ENCODE measurements around the gene UBE2G1. TPM values are rescaled to one million over a fixed set of nuclear protein-coding genes. Genes with fewer than 3 reads are reported as not detected.

The UBE2G1 gene
- total RNA-seq, 2 donors from 2014 or later: 26.7 to 29.3 TPM

- Histone ChIP-seq H3K27ac (no peak overlapping the region), H3K27me3 (no peaks in the 10 kb centered on the region), H3K4me1 (peaks cover 47% of the 10 kb centered on the region), H3K9me3 (no peaks in the 10 kb centered on the region), H3K36me3 (replicated peaks in 1 of 2; ENCODE audit: insufficient read depth in 1 of 2, low read depth in 2 of 2) (no peaks in the 10 kb centered on the region), H3K4me3 (no peak overlapping the region)
- no peak for ATAC-seq
- DNase-seq: no peak
- intact Hi-C loops (cut with DNase I): loop anchor here (10.0 kb wide), 1 partner anchor 88 kb away; no protein-coding TSS in a partner anchor
- TF ChIP-seq CTCF (IDR thresholded peaks at IDR 0.05): no peak
- TF ChIP-seq POLR2A (IDR thresholded peaks at IDR 0.05): no peak
- WGBS, 2 donors: 81 to 86% methylated on average over 10 of the region's 10 CpGs
These were observed 49.8 kb downstream of the UBE2G1 start for GRCh38 chr17:4316648-4317047.

GRCh38 chr17:4314618-4315017, 51.9 kb downstream of the UBE2G1 start:
- intact Hi-C loops (cut with DNase I): loop anchor here (10.0 kb wide), 1 partner anchor 90 kb away; no protein-coding TSS in a partner anchor
- H3K27ac ChIP-seq: no peak overlapping the region
- TF ChIP-seq POLR2A (IDR thresholded peaks at IDR 0.05) (no peak), CTCF (IDR thresholded peaks at IDR 0.05) (no peak)
- H3K9me3 ChIP-seq: no peaks in the 10 kb centered on the region
- H3K4me1 ChIP-seq: peaks cover 66% of the 10 kb centered on the region
- ATAC-seq (no peak), DNase-seq (no peak)
- H3K4me3 ChIP-seq: no peak overlapping the region
- H3K27me3 ChIP-seq: no peaks in the 10 kb centered on the region
- WGBS, 2 donors: 61% methylated on average over 1 of the region's 1 CpG
- H3K36me3 ChIP-seq (replicated peaks in 1 of 2; ENCODE audit: insufficient read depth in 1 of 2, low read depth in 2 of 2): no peaks in the 10 kb centered on the region

GRCh38 chr17:4314179-4314578, 52.3 kb downstream of the UBE2G1 start:
- ATAC-seq (no peak), DNase-seq (no peak)
- no peaks in the 10 kb centered on the region for H3K36me3 ChIP-seq (replicated peaks in 1 of 2; ENCODE audit: insufficient read depth in 1 of 2, low read depth in 2 of 2)
- TF ChIP-seq POLR2A (IDR thresholded peaks at IDR 0.05) (no peak), CTCF (IDR thresholded peaks at IDR 0.05) (no peak)
- no peak overlapping the region for H3K27ac ChIP-seq
- H3K4me3 ChIP-seq: no peak overlapping the region
- intact Hi-C loops (cut with DNase I): loop anchor here (10.0 kb wide), 1 partner anchor 91 kb away; no protein-coding TSS in a partner anchor
- H3K4me1 ChIP-seq: peaks cover 64% of the 10 kb centered on the region
- H3K27me3 ChIP-seq: no peaks in the 10 kb centered on the region
- H3K9me3 ChIP-seq: no peaks in the 10 kb centered on the region
- WGBS, 2 donors: 84 to 90% methylated on average over 3 of the region's 3 CpGs

GRCh38 chr17:4313221-4314114, 53.0 kb downstream of the UBE2G1 start:
- intact Hi-C loops (cut with DNase I): loop anchor here (10.0 kb wide), 1 partner anchor 91 kb away; no protein-coding TSS in a partner anchor
- Histone ChIP-seq H3K36me3 (replicated peaks in 1 of 2; ENCODE audit: insufficient read depth in 1 of 2, low read depth in 2 of 2) (no peaks in the 10 kb centered on the region), H3K27me3 (no peaks in the 10 kb centered on the region), H3K27ac (peak overlapping the region in 2 of 4 donors; percentile 1 to 9), H3K4me1 (peaks cover 67% of the 10 kb centered on the region), H3K9me3 (no peaks in the 10 kb centered on the region), H3K4me3 (no peak overlapping the region)
- DNase-seq (no peak), ATAC-seq (no peak)
- TF ChIP-seq POLR2A (IDR thresholded peaks at IDR 0.05): no peak
- TF ChIP-seq CTCF (IDR thresholded peaks at IDR 0.05): no peak
- WGBS, 2 donors: 48 to 55% methylated on average over 7 of the region's 7 CpGs

All from body of pancreas (tissue), 4 donors.